Esophagus muscularis mucosa (tissue), 4 donors: ENCODE results near the gene NTN1. TPM values are rescaled to one million over a fixed set of nuclear protein-coding genes. Genes with fewer than 3 reads are reported as not detected.
A peak's percentile ranks its signal among the peaks of the same experiment; 100 is the strongest.

ENCODE experiments used
- DNase-seq: peaks from one replicate; pipeline ENCODE4 v3.0.0-alpha.2; 2017; ENCODE audit errors: extremely low spot score
- H3K27ac ChIP-seq, 4 donors: fragments of 200-600 bp; sonication (generic); replicated peaks in 1 of 4; 1 replicate in 3 of 4; 2 replicates in 1 of 4; pipeline ENCODE4 v1.5.1; 2016 to 2019; ENCODE audit warnings: mild to moderate bottlenecking in 1 of 4
- H3K27me3 ChIP-seq, 4 donors: fragments of 200-600 bp; sonication (generic); one replicate each; pipeline versions ENCODE4 v1.5.1 to v1.6.0; 2016 to 2019
- H3K36me3 ChIP-seq, 4 donors: fragments of 200-600 bp; sonication (generic); one replicate each; pipeline ENCODE4 v1.5.1; 2016 to 2019
- H3K4me1 ChIP-seq, 4 donors: fragments of 200-600 bp; sonication (generic); one replicate each; pipeline ENCODE4 v1.5.1; 2016 to 2019
- H3K4me3 ChIP-seq, 4 donors: fragments of 200-600 bp; sonication (generic); 1 replicate in 2 of 4; 2 replicates in 2 of 4; pipeline ENCODE4 v1.5.1; 2016 to 2019; ENCODE audit warnings: mild to moderate bottlenecking in 4 of 4, moderate library complexity in 1 of 4
- H3K9me3 ChIP-seq, 4 donors: fragments of 200-600 bp; sonication (generic); 1 replicate in 3 of 4; 2 replicates in 1 of 4; pipeline ENCODE4 v1.5.1; 2016 to 2019
- EP300 ChIP-seq: sonication (generic); formaldehyde crosslinking; IDR thresholded peaks from one replicate; pipeline ENCODE4 v1.6.1; 2017; ENCODE audit warnings: antibody characterized with exemption
- POLR2A ChIP-seq: fragments of 450-650 bp; IDR thresholded peaks from one replicate; pipeline ENCODE4 v1.6.1; 2017; ENCODE audit warnings: antibody characterized with exemption, moderate library complexity, mild to moderate bottlenecking, low read depth
- POLR2AphosphoS5 ChIP-seq, 2 donors: sonication (generic); formaldehyde crosslinking; IDR thresholded peaks; one replicate each; pipeline ENCODE4 v1.6.1; 2017; ENCODE audit warnings: antibody characterized with exemption in 2 of 2
- WGBS: methylation state at CpG from one replicate; pipeline ENCODE4 v1.1.5; 2018; 5-methylcytosine and 5-hydroxymethylcytosine counted together
- intact Hi-C: fragments of 100-400 bp; cut with DNase I; formaldehyde crosslinking; loops from one replicate; pipeline ENCODE4 v1.15.1; 2023
- total RNA-seq, 4 donors: library from RNA; depleted of rRNA; stranded (reverse); fragments of >200 nt; gene quantifications; one replicate each; pipeline versions ENCODE4 v1.1.0 to v1.2.1, GENCODE V29; 2016
- TF ChIP-seq, protein P1 (sequence below), 3 experiments: fragments of 200-600 bp in 2 of 3; fragments of 450-650 bp in 1 of 3; sonication (generic) in 2 of 3; IDR thresholded peaks; one replicate each; pipeline ENCODE4 v1.5.1; 2017 to 2019; ENCODE audit warnings: antibody characterized with exemption in 3 of 3, mild to moderate bottlenecking in 2 of 3, moderate library complexity in 1 of 3

NTN1 gene
- total RNA-seq, 4 donors from 2014 or later: 69.3 to 179 (median 117) TPM

DNA sequence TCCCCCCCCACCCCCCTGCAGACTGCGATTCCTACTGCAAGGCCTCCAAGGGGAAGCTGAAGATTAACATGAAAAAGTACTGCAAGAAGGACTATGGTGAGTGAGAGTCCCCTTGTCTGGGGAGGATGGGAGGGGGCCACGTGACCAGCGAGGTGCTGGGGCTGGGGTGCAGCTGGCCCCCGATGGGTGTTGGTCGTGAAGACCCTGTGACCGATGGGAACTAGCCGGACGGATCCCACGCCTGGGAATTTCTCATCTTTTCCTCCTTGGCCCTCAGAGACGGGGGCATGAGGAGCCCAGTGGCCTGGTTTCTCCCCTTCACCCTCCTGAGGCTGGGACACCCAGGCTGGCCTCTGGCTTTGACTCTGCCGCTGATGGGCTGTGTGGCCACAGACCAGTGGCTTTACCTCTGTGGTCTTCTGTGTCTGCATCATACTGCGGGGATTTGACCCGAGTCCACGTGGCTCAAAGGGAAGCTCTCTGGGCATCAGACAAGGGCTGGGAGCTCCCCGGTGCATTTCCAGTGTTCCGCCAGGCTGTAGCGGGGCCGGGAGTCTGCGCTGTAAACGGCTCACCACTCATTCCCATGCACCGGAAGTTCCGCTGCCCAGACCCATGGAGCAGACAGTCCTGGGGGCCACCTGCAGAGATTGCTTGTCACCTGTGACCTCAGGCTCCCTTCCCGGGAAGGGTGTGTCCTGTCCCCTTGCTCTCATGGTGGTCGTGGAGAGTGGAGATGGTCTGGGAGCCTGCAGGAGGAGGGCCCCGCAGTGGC is 200.0 kb downstream of the NTN1 start:
- intact Hi-C loops: no loop called here
- Histone ChIP-seq H3K27me3 (no peaks in the 10 kb centered on the region), H3K9me3 (no peaks in the 10 kb centered on the region), H3K4me3 (no peak overlapping the region), H3K27ac (peak overlapping the region in 3 of 4 donors; percentile 74 to 83 (median 83)), H3K4me1 (peaks cover 5 to 75% (median 60%) of the 10 kb centered on the region in 4 donors), H3K36me3 (peaks cover 0 to 17% (median 6%) of the 10 kb centered on the region in 4 donors)
- no peak for DNase-seq
- TF ChIP-seq POLR2A (no peak), EP300 (no peak)
- WGBS: 79% methylated on average over 15 of the region's 25 CpGs

DNA sequence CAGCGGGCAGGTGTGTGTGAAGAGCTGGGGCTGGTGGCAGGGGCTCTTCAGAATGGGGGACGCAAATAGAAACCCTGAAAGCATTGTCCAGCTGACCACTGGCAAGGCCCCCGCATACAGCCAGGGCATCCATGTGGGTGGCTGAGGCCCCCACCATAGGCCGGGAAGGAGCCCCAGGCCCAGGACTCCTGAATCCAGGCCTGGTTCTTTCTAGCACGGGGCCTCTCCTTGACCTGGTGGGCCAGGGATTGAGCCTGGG is 200.5 kb downstream of the NTN1 start:
- H3K36me3 ChIP-seq: peaks cover 0 to 19% (median 6%) of the 10 kb centered on the region in 4 donors
- H3K27me3 ChIP-seq: no peaks in the 10 kb centered on the region
- H3K4me3 ChIP-seq: no peak overlapping the region
- no peaks in the 10 kb centered on the region for H3K9me3 ChIP-seq
- no peak for DNase-seq
- 92% methylated on average over 2 of the region's 5 CpGs for WGBS
- peaks cover 5 to 74% (median 56%) of the 10 kb centered on the region in 4 donors for H3K4me1 ChIP-seq
- peak overlapping the region in 3 of 4 donors; percentile 22 to 37 (median 36) for H3K27ac ChIP-seq
- intact Hi-C loops: no loop called here
- TF ChIP-seq EP300 (no peak), POLR2A (no peak), POLR2AphosphoS5 (IDR thresholded peaks at IDR 0.05) (no peak)
- TF ChIP-seq, protein P1, sequence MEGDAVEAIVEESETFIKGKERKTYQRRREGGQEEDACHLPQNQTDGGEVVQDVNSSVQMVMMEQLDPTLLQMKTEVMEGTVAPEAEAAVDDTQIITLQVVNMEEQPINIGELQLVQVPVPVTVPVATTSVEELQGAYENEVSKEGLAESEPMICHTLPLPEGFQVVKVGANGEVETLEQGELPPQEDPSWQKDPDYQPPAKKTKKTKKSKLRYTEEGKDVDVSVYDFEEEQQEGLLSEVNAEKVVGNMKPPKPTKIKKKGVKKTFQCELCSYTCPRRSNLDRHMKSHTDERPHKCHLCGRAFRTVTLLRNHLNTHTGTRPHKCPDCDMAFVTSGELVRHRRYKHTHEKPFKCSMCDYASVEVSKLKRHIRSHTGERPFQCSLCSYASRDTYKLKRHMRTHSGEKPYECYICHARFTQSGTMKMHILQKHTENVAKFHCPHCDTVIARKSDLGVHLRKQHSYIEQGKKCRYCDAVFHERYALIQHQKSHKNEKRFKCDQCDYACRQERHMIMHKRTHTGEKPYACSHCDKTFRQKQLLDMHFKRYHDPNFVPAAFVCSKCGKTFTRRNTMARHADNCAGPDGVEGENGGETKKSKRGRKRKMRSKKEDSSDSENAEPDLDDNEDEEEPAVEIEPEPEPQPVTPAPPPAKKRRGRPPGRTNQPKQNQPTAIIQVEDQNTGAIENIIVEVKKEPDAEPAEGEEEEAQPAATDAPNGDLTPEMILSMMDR (IDR thresholded peaks at IDR 0.05): no peak

DNA sequence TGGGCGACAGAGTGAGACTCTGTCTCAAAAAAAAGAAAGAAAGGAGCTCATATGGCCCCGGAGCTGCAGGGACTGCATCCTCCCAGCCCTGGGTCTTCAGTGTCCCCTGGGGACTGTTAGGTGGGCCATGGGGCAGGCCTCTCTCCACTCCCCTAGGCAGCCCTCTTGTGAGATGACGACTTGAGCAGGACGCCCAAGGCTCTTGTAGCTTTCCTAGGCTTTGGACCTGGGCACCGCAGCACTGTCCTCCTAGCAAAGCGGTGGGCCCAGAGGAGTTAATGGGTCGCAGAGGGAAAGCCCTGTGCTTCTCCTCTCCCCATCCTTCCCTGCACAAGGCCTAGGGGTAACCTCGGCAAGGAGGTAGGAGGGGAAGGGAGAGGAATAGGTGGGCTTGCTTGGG is 202.2 kb downstream of the NTN1 start:
- peak overlapping the region; percentile 60 to 83 (median 62) for H3K27ac ChIP-seq
- peaks cover 0 to 20% (median 6%) of the 10 kb centered on the region in 4 donors for H3K36me3 ChIP-seq
- H3K4me1 ChIP-seq: peaks cover 5 to 69% (median 49%) of the 10 kb centered on the region in 4 donors
- no peaks in the 10 kb centered on the region for H3K9me3 ChIP-seq
- TF ChIP-seq EP300 (no peak), POLR2A (no peak), POLR2AphosphoS5 (IDR thresholded peaks at IDR 0.05) (no peak)
- TF ChIP-seq, protein P1 (IDR thresholded peaks at IDR 0.05): no peak
- H3K4me3 ChIP-seq: no peak overlapping the region
- WGBS: 83% methylated on average over 5 of the region's 8 CpGs
- intact Hi-C loops: no loop called here
- no peak for DNase-seq
- H3K27me3 ChIP-seq: no peaks in the 10 kb centered on the region

DNA sequence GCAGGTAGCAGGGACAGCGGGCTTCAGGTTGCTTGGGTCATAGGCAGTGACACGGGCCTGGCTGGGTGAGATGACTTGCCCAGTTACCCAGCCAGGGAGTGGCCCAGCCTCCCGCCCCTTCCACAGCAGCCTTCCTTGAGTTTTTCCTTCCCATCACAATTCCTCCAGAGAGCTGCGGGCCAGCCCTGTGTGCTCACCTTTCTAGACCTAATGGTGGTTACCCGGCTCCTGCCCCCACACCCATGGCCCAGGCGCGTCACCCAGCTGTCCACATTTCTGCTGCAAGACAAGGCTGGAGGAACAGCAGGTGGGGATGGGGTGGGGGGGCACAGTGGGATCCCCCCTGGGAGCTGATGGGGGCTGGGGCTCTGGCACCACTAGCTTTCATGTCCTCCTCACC is 203.2 kb downstream of the NTN1 start:
- peaks cover 5 to 67% (median 49%) of the 10 kb centered on the region in 4 donors for H3K4me1 ChIP-seq

DNA sequence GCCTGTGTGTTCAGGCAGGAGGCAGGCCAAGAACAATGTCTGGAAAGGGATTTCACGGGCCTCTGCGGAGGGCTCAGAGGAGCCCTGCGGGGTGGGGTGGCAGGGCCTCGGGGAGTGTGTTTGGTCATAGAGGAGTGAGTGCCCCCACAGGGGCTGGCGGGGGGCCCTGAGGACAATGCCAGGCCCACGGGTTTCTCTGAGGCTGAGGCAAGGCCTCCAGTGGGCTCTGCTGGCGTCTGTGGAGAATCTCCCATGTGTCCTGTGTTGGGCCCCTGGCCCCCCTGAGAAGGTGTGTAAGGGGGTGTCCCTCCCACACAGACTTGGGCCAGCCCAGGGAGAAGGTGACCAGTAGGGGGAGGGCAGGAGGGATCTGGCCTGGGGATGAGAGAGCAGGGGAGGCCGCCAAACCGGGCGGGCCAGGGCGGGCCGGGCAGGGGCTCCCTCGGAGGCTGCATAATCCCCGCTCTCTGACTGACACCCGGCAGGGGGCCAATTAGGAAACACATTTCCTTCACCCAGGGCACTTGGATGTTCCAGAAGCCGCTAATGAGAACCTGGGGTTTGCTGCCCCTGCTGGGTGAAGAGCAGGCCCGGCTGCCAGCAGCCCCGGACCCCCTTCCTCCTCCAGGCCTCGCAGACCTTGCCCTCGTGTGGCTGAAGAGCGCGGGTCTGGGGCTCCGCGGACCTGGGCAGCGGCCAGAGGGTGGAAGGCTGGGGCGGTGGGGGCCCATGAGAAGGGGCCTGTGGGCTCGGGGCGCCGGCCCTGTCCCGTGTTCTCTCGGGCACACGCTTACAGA is 204.2 kb downstream of the NTN1 start:
- WGBS: 88% methylated on average over 30 of the region's 32 CpGs
- intact Hi-C loops: no loop called here
- peaks cover 0 to 20% (median 6%) of the 10 kb centered on the region in 4 donors for H3K36me3 ChIP-seq
- no peaks in the 10 kb centered on the region for H3K27me3 ChIP-seq
- DNase-seq: no peak
- no peak overlapping the region for H3K4me3 ChIP-seq
- H3K9me3 ChIP-seq: no peaks in the 10 kb centered on the region
- H3K4me1 ChIP-seq: peaks cover 5 to 67% (median 52%) of the 10 kb centered on the region in 4 donors
- no peak for TF ChIP-seq POLR2A
- TF ChIP-seq POLR2AphosphoS5 (IDR thresholded peaks at IDR 0.05): no peak
- TF ChIP-seq, protein P1 (IDR thresholded peaks at IDR 0.05): no peak
- TF ChIP-seq EP300: no peak
- peak overlapping the region; percentile 60 to 83 (median 62) for H3K27ac ChIP-seq

More for the DNA sequence above, 203.2 kb downstream of the NTN1 start:
- Histone ChIP-seq H3K36me3 (peaks cover 0 to 20% (median 6%) of the 10 kb centered on the region in 4 donors), H3K9me3 (no peaks in the 10 kb centered on the region), H3K27me3 (no peaks in the 10 kb centered on the region), H3K27ac (peak overlapping the region; percentile 60 to 83 (median 62)), H3K4me3 (no peak overlapping the region)
- no peak for DNase-seq
- TF ChIP-seq, protein P1 (IDR thresholded peaks at IDR 0.05): no peak
- intact Hi-C loops: no loop called here
- 96% methylated on average over 4 of the region's 7 CpGs for WGBS
